CD4-positive, alpha-beta T cell treated with Interferon alpha-2 for 1 hour (primary cell): ENCODE measurements around the gene TBC1D2.

Experiments used
- DNase-seq, 2 donors: peaks; one replicate each; pipeline ENCODE4 v3.0.0-alpha.2; 2020 to 2022

Gene TBC1D2

DNA sequence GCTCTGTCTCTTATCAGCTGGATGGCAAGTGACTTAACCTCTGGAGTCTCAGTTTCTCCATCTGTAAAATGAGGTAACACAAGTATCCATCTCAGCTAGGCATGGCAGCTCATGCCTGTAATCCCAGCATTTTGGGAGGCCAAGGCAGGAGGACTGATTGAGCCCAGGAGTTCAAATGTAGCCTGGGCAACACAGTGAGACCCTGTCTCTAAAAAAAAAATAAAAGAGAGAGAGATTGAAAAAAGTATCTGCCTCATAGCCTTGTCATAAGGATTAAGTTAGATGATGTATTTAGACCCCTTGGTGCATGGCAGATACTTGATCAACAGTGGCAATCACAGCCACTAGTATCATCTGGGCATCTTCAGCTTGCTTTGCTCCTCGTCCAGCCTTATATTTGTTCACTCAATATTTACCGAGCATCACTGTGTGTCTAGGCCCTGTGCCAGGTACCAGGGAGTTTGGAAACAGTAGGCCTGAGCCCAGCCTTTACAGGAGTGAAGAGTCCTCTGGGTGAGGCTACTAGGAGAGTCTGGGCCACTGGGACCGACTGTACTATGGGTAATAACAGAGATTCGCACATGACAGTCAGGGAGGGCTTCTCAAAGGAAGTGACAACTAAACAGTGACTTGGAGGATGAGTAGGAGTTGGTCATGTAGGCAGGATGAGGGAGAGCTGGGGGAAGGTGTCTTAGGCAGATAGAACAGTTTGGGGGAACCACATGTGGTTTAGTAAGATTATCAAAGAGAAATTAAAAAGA lies 97.2 kb downstream of the TBC1D2 start:
- no peak for DNase-seq

GRCh38 chr9:98157372-98157771 lies 98.1 kb downstream of the TBC1D2 start:
- no peak for DNase-seq

DNA sequence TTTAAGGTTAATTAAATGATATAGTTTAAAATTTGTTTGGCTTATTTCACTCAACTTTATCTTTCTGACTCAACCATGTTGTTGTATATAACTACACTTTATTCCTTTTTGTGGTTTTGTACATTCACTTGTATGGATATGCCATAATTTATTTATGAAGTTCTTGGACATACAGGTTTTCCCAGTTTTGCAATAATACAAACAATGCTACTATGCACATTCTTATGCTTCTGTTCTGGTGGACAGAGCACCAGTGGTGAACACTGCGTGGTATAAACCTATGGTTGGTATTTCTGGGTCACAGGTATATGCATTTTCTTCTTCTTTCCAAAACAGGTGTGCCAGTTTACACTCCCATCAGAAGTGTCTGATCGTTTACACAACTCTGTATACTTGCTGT lies 100.8 kb downstream of the TBC1D2 start:
- no peak for DNase-seq

DNA sequence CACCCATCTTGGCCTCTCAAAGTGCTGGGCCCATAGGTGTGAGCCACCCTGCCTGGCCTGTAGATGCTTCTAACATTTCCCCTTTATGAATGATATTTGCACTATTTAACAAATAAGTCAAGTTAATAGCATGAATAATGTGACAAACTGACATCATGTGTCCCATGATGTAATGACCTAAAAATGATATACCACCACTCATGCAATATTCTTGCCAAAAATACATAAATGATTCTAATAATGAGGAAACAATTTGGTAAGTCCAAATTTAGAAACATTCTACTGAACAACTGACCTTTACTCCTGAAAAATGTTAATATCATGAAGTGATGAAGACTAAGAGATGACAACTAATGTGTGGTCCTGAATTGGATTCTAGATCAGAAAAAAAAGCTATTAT lies 102.9 kb downstream of the TBC1D2 start:
- DNase-seq = no peak

DNA sequence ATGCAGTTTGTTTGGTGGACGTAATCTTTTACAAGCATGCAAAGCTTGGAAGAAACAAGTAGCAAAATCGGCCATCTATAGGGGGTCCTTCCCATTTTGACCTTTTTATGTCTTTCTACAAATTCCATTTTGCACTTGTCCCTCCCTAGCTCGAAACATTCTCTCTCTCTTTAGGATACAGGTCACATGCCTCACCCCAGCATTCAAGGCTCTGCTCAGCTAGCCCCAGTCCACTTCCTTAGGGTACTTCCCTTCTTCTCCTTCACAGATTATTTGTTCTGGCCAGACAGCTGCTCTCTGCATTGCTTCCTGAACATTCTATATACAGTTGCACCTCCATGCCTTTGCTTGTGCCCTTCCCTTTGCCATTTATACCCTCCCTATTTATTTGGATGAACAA lies 104.7 kb downstream of the TBC1D2 start:
- DNase-seq = no peak

DNA sequence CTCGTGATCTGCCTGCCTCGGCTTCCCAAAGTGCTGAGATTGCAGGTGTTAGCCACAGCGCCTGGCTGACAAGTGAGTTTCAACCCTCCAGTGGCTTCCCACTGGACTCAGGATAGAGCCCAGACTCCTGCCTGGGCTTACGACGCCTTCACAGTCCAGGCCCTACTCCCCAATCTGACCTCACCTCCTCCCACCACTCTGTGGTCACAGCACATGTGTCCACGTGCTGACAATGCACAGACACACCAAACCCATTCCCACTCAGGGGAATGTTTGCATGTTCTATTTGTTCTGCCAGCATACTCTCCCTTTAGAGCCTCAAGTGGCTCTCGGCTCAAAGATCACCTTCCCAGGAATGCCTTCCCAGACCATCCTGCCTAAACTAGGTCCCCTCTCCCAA lies 105.3 kb downstream of the TBC1D2 start:
- no peak for DNase-seq

DNA sequence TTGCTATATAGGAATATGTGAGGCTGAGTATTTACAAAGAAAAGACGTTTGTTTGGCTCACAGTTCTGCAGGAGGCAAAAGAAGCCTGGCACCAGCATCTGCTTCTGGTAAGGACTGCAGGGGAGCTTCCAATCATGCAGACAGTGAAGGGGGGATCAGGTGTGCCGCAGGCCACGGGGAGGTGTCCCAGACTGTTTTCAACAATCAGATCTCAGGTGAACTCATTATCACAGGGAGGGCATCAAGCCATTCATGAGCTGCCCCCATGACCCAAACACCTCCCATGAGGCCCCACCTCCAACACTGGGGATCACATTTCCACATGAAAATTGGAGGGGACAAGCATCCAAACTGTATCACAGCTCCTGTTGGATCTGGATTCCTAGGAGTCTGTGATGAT lies 106.0 kb downstream of the TBC1D2 start:
- no peak for DNase-seq
